Activated naive CD4-positive, alpha-beta T cell treated with anti-CD3 and anti-CD28 coated beads, Interleukin-2, amount 50 U/mL, for 72 hours (primary cell): ENCODE data around the gene ASCC2. TPM values are rescaled to one million over a fixed set of nuclear protein-coding genes. Genes with fewer than 3 reads are reported as not detected.

Source experiments
- total RNA-seq, 2 donors: library from RNA; stranded (reverse); gene quantifications; one replicate each; pipeline ENCODE4 v1.2.3, GENCODE V29; 2022

The ASCC2 gene
- total RNA-seq, 2 donors from 2014 or later: 55.0 to 73.2 TPM

Other genes with a start within 250 kb of the ASCC2 start
- 10 to 100 TPM; 30.6 to 45.0 TPM for gene NF2, start 234.6 kb downstream of the ASCC2 start, total RNA-seq
- under 1 TPM in 1 of 2 donors, not detected in 1; 0.18 TPM for gene CABP7, start 118.3 kb downstream of the ASCC2 start, total RNA-seq
- 10 to 100 TPM; 16.3 to 18.6 TPM for gene ZMAT5, start 71.3 kb downstream of the ASCC2 start, total RNA-seq
- 100 to 1,000 TPM in 1 of 2 donors, 10 to 100 TPM in 1; 72.2 to 107 TPM for gene UQCR10, start 70.9 kb downstream of the ASCC2 start, total RNA-seq
- gene MTMR3, start 44.9 kb upstream of the ASCC2 start, total RNA-seq: 10 to 100 TPM; 25.8 to 44.4 TPM
- gene HORMAD2, start 242.2 kb upstream of the ASCC2 start, total RNA-seq: under 1 TPM in 1 of 2 donors, not detected in 1; 0.27 TPM